Measurements from ENCODE around the gene HLX. TPM values are rescaled to one million over a fixed set of nuclear protein-coding genes. Genes with fewer than 3 reads are reported as not detected.

HLX gene
- total RNA-seq, 6 donors from 2014 or later = 10.9 to 27.4 (median 20.5) TPM

DNA sequence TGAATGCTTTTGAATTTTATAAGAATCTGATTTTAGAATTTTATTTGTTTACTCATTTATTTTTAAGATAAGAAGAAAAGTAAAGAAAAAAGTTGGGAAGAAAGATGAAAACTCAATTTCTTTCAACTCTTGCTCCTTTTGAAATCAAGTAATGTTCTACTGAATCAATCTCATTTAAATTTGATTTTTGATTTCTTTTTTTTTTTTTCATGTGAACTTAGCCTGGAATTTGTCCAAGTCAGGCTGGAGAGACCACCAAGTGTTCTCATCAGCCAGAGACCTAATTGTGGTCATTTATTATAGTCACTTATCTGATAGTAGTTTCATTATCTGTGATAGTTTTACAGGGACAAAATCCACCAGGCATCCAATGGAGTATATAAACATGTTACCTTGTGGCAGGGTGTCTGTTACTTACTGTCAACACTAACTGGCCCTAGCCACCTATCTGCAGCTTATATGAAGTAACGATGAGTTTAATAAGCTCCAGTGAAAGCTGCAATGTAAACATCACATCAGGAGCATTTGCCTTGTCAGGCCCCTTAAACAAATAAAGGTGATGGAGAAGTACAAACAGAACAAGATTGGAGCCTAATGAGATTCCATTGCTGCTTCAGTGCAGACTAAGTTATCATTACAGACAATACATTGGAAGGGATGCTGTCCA lies 39.2 kb downstream of the HLX start:
- WGBS, 2 donors = 63 to 80% methylated on average over 1 of the region's 1 CpG
- Histone ChIP-seq H3K27ac (no peak overlapping the region), H3K9me3 (no peaks in the 10 kb centered on the region), H3K36me3 (no peaks in the 10 kb centered on the region), H3K4me1 (peaks cover 0 to 4% (median 0%) of the 10 kb centered on the region in 4 donors), H3K4me3 (no peak overlapping the region), H3K27me3 (no peaks in the 10 kb centered on the region)
- ATAC-seq (ENCODE audit: low FRiP score in 2 of 2) (no peak), DNase-seq (no peak)
- TF ChIP-seq POLR2A (IDR thresholded peaks at IDR 0.05) (no peak), POLR2AphosphoS5 (IDR thresholded peaks at IDR 0.05) (no peak), EP300 (IDR thresholded peaks at IDR 0.05) (no peak)
- TF ChIP-seq, protein P1, sequence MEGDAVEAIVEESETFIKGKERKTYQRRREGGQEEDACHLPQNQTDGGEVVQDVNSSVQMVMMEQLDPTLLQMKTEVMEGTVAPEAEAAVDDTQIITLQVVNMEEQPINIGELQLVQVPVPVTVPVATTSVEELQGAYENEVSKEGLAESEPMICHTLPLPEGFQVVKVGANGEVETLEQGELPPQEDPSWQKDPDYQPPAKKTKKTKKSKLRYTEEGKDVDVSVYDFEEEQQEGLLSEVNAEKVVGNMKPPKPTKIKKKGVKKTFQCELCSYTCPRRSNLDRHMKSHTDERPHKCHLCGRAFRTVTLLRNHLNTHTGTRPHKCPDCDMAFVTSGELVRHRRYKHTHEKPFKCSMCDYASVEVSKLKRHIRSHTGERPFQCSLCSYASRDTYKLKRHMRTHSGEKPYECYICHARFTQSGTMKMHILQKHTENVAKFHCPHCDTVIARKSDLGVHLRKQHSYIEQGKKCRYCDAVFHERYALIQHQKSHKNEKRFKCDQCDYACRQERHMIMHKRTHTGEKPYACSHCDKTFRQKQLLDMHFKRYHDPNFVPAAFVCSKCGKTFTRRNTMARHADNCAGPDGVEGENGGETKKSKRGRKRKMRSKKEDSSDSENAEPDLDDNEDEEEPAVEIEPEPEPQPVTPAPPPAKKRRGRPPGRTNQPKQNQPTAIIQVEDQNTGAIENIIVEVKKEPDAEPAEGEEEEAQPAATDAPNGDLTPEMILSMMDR (IDR thresholded peaks at IDR 0.05) = no peak

DNA sequence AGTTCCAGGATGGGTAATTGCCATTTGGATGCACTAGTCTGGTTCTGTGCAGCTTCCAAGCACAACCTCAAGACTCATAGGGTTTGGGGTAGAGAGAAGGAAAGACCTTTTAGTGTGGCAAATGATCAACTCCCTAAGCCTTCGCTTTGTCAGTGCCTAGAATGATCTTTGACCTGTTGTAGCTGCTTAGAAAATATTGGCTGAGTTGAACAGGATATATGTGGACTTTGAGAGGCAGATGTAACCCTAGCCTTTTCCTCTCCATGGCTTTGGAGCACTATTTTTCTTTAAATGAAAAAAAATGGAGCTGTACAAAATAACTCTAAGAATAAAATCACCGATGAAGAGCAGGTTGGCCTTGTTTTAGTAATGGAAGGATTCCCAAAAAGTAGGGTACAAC lies 41.7 kb downstream of the HLX start:
- Histone ChIP-seq H3K27ac (no peak overlapping the region), H3K9me3 (no peaks in the 10 kb centered on the region), H3K36me3 (no peaks in the 10 kb centered on the region), H3K27me3 (no peaks in the 10 kb centered on the region), H3K4me1 (no peaks in the 10 kb centered on the region), H3K4me3 (no peak overlapping the region)
- TF ChIP-seq POLR2AphosphoS5 (IDR thresholded peaks at IDR 0.05) = no peak
- TF ChIP-seq EP300 (IDR thresholded peaks at IDR 0.05) = no peak
- no peak for TF ChIP-seq POLR2A (IDR thresholded peaks at IDR 0.05)
- TF ChIP-seq, protein P1 (IDR thresholded peaks at IDR 0.05) = no peak
- WGBS, 2 donors = 91 to 93% methylated on average over 2 of the region's 2 CpGs
- DNase-seq (no peak), ATAC-seq (ENCODE audit: low FRiP score in 2 of 2) (no peak)

DNA sequence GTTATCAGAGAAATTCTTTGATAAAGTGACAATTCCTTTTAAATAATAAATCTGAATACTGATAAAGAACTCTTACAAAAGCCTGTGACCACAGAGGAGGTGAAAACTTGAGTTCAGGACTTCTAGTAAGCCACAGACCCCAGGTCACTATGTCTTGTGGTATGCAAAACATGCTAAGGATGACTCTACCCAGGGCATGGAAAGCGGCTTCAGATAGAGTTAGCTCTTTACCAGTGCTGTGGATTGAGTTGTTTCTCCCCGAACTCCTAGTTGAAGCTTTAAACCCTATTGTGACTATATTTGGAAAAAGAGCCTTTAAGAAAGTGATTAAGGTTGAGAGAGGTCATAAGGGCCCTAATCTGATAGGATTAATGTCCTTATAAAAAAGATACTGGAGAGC lies 42.3 kb downstream of the HLX start:
- no peaks in the 10 kb centered on the region for H3K27me3 ChIP-seq
- no peaks in the 10 kb centered on the region for H3K36me3 ChIP-seq
- TF ChIP-seq POLR2A (IDR thresholded peaks at IDR 0.05) (no peak), EP300 (IDR thresholded peaks at IDR 0.05) (no peak), POLR2AphosphoS5 (IDR thresholded peaks at IDR 0.05) (no peak)
- TF ChIP-seq, protein P1 (IDR thresholded peaks at IDR 0.05) = no peak
- 87 to 90% methylated on average over 2 of the region's 2 CpGs for WGBS, 2 donors
- no peaks in the 10 kb centered on the region for H3K4me1 ChIP-seq
- no peak overlapping the region for H3K27ac ChIP-seq
- no peak for DNase-seq
- no peaks in the 10 kb centered on the region for H3K9me3 ChIP-seq
- no peak for ATAC-seq (ENCODE audit: low FRiP score in 2 of 2)
- H3K4me3 ChIP-seq = no peak overlapping the region

DNA sequence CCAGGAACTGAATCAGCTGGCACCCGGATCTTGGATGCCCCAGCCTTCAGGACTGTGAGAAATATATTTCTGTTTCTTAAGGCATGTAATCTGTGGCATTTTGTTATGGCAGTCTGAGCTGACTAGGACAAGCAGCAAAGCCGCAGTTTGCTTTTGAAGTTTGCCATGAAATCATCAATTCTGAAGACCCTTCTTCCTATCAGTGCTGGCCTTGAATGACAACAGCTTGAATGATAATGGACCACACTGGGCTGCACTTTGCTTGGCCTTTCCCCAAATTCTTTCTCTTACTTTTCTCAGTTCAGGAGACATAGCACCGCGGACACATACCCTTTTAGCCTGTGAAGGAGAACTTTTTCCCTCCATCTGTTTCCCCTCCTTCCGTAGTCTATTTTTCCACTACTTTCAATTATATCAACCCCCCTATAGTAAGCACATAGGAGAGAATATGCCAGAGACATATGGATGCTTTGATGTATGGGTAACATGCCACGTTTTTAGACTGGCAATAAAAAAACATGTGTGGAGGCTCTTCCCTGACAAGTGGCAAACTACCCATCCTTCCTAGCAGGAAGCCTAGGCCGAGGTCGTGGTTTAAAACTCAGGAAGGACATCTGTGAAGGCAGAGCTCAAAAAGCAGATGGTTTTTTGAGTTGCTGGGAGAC lies 42.9 kb downstream of the HLX start:
- H3K27me3 ChIP-seq = no peaks in the 10 kb centered on the region
- H3K27ac ChIP-seq = no peak overlapping the region
- no peak for ATAC-seq (ENCODE audit: low FRiP score in 2 of 2)
- DNase-seq = no peak
- H3K4me3 ChIP-seq = no peak overlapping the region
- no peaks in the 10 kb centered on the region for H3K9me3 ChIP-seq
- no peak for TF ChIP-seq POLR2AphosphoS5 (IDR thresholded peaks at IDR 0.05)
- TF ChIP-seq POLR2A (IDR thresholded peaks at IDR 0.05) = no peak
- TF ChIP-seq, protein P1 (IDR thresholded peaks at IDR 0.05) = no peak
- TF ChIP-seq EP300 (IDR thresholded peaks at IDR 0.05) = no peak
- no peaks in the 10 kb centered on the region for H3K36me3 ChIP-seq
- no peaks in the 10 kb centered on the region for H3K4me1 ChIP-seq
- 57 to 60% methylated on average over 8 of the region's 8 CpGs for WGBS, 2 donors

All from upper lobe of left lung (tissue), 6 donors.